HG02623 (cell line): ENCODE results near the gene MEST.
"Not testable (repeated sequence)": the region's sequence is repeated elsewhere in the genome, so short reads cannot be mapped to it uniquely, and the experiment has no call there.

Experiments used
- ATAC-seq: cut with Tn5 transposase; IDR thresholded peaks from one replicate; pipeline ENCODE4 v1.9.1; 2021; ENCODE audit warnings: moderate library complexity; ENCODE audit not compliant: unreplicated experiment

The MEST gene

DNA sequence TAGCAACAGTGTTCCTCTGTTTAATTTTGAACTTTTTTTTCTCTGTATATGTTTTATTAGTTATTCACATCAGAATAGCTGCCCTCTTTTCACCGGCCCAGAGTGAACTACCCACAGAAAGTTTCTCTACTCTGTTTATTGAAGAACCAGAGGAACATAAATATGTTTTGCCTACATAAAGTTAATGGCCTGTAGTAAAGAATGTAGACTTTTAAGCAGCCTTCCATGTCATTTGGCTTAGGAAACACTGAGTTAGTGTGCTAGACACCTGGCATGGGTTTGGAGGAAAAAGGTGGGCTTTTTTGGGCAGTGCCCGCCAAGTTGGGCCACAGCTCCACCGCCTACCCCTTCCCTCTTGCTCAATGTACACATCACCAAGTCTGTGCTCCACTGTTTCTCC, 8.9 kb upstream of the MEST start:
- no peak for ATAC-seq

DNA sequence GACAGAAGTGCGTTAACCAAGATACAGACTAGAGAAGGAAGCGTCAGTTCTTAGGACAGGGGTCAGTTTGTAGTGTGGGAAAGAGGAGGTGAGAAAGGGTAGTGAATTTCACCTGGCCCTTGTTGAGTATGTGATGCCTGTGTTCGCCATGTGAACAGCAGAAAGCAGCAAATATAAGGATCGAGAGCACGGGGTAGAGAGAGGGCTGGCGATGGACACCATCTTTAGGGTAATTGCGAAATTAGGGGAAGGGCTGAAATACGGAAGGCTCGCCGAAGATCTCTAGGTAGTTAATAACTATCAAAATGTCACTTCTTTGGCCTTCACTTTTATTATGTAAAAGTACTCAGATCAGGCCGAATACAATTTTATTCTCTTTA, 6.2 kb upstream of the MEST start:
- ATAC-seq, result no peak

DNA sequence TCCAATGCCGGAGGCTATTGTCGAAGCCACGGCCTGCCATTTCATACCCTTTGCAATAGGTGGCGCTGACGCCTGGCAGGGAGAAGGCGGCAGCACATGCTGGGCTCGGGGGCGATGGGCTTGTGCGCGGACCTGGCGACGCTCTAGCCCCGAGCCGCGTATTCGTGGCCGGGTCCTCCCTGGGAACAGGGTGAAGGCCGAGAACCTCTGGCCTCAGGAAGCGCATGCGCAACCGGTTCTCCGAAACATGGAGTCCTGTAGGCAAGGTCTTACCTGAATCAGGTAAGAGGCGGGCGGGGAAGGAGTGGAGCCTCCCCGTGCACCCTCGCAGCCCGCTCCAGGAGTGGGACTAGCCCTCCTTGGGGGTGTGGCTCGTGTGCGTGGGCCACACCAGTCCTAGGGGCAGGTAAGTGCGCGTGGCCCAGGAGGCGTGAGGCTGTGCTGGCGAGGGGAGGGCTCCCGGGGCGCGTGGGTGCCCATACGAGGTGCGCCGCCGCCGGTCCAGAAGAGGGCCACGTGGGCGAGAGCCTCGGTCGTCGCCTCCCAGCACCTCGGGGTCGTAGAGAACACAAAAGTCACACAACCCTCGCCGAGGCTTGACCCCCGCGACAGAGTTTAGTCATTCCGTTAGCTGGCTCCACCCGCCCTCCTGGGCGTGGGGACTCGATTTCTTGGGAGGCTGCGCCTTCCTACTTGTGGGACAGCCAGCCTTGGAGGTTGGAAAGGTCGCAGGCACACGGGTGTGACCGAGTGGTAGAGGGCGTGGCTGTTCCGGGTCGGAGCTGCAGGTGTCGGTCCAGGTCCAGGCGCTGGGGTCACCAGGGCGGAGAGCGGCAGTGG, 5.6 kb upstream of the MEST start:
- no peak for ATAC-seq

DNA sequence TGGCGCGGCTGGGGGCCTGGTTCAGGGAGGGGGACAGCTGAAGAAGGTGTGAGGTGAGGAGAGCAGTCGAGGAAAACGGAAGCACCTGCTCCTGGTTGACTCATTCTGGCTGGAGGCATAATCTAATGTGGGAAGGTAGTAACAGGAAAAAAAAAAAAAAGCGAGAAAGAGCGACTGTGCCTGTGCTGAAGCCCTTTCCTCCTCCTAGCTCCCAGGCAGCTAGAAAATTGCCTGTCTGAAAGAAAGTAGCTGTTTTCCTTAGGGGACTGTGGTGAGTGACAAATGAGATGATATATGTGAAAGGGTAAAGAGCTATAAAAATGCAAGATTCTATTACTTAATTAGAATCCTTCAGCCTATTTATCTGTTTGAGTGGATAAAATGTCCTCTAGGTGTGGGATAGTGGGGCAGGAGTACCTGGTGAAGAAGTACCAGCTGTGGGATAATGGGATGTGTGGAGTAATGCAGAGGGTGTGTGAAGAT, 4.9 kb upstream of the MEST start:
- no peak for ATAC-seq

DNA sequence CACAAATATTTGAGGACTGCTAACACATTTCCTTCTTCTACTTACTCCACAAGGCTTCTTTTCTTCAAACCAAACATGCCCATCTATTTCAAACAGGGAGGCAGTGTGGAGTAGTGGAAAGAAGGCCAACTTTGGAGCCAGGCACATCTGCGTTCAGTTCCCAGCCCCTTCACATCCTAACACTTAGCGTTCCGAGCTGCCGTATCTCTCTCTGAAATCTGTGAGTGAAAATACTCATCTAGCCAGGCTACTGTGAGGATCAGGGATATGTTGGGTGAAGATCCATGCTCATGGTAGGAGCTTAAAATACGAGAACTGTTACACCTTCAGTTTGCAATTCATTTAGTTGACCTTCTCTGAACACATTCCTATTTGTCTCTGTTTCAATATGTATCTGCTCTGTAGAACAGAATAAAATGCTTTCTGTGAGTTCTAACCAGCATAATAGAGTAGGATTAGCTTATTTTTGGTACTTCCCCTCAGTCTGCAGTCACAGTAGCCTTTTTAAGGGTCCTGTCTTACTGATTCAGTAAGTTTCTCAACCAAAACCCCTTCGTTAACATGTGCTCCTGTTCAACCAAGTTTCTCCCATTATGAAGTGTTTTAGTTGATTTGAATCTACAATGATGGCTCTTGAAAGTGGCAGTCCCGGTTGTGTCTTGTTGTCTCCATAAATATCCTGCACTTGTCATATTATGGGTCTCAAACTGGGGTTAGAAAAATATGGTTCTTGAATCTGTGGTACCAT, 3.3 kb upstream of the MEST start:
- ATAC-seq, result no peak

DNA sequence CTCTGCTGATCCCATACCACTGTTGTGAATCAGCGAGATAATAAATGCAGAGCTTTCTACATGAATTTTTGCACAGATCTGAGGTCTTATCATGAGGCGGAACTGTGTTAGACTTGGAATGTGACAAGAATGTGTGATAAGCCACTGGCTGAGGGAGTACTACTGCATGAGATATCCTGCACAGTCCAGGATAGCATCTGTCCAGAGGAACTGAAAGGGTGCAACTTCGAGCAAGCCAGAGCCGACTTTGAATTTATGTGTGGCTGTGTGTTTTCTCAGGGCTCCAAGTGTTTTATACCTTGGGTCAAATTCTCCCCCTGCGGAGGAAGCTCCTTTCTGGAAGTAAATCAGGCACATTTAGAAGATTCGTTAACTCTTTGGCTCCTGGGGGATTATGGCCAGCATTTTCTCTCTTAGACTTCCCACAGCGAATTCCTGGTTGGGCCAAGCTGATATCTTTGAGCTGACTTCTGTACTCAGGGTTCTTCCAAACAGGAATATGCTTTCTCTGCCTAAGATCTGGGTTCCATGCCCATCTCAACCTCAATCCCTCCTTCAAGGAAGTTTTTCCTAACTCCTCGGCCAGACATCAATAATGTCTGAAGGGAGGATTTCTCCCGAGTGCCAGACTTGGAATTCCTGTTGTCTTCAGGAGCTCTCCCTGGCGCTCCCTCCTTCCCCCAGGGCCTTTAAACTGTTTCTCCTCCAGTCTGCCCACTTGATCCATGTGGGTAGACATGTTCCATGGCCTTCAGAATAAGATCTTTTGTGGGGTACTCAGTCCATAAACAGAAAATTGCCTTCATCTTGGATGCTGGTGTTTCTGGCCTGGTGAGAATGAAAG, 2.5 kb upstream of the MEST start:
- ATAC-seq, result no peak

DNA sequence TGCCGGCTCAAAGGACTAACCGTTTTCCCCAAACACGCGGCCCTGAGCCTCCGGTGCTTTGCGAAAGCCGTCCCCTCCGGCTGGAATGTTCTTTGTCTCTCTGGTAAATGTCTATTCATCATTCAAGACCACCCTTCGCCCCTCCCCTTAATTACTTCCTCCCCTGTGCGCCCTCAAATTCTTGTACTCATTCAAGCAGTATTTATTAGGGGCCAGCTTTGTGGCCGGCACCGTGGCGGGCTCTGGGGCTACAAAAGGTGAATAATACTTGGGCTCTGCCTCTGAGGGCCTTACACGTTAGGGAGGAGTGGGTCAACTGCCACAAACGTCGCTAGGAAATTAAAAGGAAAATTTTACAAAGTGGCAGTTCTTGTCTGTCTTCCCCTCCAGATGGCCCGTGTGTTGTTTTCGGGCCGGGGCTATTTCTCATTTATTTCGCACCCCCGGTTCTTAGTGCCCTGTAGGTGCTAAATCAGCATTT, 1.5 kb upstream of the MEST start:
- no peak for ATAC-seq

DNA sequence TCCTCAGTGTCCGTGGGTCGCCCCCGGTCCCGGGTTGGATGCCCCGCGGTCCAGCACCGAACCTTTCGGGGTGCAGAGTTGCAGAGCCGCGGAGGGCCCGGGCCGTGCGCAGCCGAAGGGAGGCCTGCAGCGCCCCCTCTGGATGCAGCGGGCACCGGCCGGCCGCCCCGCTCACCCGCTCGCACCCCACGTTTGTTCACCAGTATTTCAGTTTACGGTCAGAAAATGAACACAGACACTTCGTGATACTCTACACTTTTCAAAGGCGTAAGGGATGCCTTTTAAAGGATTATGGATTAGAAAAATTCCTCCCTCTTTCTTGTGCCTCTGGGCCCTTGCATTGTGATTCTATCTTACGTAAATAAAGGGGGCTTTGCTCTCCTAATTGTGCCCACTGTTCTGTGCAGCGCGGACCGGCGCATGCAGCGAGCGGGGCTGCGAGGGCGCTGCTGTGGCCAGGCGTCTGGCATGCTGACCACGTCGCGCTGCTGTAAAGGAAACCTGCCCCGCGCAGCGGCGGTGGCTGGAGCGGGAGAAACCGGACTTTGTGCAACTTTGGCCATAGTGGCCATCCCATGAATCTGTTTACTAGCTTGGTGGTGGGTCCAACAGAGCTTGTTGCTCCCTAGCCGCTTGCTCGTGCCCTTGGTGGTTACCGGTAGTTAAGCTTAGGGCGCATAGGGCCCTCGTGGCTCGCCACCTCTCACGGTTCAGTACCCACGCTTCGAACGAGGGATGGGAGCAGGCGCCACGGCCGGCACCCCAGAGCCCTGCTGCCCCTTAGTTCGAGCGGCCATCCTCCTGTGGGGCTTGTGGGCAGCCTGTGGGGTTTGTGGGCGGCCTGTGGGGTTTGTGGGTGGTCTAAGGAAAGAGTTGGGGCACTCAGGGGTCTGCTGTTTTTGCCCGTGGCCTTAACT, 739 bp upstream of the MEST start:
- no peak for ATAC-seq

DNA sequence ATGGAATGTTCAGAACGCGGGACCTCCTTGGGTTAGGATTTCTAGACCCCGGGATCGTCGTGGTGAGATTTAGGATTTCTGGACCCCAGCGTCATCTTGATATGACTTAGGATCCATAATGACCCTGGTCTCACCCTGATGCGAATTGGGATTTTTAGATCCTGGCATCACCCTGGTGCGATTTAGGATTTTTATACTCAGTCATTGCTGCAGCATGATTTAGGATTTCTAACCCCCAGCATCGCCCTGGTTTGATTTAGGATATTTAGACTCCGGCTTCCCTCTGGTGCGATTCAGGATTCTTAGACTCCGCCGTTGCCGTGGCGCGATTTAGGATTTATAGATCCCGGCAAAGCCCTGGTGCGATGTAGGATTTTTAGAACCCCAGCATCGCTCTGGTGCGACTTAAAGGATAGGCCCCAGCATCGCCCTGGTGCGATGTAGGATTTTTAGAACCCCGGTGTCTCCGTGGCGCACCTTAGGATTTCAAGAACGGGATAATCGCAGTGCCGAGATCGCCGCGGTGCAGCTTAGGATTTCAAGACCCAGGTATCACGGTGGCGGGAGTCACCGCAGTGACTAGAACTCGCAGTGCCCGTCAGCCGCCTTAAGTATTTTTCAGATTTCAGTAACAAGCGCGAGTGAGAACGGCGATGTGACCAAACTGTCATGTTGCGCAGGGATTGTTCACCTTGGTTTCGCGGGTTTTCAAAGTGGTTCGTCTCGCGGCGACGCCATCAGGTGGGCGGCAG, 814 bp downstream of the MEST start:
- ATAC-seq, result no peak

DNA sequence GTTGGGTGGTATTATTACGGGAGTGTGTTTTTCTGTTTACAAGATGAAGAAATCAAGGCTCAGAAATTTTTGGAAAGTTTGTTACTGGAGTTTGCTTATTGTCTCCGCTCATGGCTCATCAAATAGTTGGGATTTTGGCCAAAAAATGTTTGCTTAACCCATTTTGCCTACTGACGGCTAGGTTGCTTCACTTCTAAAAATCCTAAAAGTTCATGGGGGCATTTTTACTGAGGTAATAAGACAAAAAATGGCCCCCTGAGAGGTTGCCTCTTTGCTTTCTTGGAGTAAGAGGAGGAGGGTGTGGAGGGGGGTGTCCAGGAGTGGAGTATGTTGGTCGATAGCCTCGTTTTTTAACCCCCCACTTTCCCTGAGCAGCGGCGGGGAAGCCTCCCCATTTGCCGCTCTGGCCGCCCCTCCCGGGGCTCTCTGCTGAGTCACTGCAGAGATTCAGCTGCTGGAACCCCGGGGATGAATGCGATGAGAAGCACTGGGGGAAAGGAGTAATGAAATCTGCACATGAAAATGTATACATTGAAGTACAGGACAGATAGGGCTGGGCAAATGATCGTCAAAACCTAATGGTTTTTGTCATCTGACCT, 1.5 kb downstream of the MEST start:
- no peak for ATAC-seq

DNA sequence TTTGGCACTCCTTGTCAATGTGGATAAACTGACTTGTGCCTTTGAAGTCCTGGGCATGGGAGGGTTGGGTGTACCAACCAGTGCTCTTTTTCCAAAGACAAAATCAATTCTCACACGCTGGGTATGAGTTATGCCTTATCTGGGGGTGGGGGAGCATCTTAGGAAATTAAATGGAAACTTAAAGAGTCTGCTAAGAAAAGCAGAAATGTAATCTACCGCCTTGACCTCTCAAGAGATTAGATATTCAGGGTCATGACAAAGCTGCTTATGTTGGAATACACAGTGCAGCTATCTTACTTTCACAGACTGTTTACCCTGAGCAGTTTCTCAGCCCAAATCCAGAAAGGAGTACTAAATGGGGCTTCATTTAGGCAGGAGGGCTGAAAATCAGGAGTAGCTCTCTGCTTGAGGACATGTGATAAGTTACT, 2.6 kb downstream of the MEST start:
- ATAC-seq, result no peak

DNA sequence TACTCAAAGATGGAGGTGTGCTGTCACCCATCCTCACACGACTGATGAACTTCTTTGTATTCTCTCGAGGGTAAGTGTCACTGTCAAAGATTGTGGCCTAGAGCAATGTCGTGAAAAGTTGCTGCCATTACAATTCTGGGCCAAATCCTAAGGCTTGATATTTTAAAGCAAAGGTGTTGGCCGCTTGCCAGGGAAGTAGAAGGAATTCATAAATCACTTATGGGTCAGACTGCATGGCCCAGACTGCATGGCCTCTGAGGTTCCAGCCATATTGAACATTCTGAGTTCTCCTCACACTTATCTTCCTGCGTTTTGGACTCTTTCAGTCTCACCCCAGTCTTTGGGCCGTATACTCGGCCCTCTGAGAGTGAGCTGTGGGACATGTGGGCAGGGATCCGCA, 8.6 kb downstream of the MEST start:
- no peak for ATAC-seq

DNA sequence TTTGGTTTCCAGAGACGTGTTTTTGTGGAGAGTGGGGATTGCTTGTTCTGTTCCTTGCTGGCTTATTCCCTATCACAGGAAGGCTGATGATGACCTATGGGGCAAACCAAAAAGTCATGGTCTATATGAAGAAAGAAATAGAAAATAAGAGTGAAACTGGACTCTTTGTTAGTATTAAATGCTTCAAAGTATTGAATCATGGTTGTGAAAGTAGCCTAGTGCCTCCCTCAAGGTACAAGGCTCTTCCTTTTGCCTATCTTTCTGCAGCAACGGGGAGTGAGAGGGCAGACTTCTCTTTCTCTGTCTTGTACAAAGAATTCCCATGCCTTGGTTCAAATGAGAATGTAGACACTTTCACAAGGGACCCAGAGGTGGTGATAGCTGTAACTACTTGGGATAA, 9.0 kb downstream of the MEST start:
- ATAC-seq, result no peak

DNA sequence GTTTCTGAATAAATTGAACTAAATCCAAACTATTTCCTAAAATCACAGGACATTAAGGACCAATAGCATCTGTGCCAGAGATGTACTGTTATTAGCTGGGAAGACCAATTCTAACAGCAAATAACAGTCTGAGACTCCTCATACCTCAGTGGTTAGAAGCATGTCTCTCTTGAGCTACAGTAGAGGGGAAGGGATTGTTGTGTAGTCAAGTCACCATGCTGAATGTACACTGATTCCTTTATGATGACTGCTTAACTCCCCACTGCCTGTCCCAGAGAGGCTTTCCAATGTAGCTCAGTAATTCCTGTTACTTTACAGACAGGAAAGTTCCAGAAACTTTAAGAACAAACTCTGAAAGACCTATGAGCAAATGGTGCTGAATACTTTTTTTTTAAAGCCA, 13.9 kb downstream of the MEST start:
- no peak for ATAC-seq

DNA sequence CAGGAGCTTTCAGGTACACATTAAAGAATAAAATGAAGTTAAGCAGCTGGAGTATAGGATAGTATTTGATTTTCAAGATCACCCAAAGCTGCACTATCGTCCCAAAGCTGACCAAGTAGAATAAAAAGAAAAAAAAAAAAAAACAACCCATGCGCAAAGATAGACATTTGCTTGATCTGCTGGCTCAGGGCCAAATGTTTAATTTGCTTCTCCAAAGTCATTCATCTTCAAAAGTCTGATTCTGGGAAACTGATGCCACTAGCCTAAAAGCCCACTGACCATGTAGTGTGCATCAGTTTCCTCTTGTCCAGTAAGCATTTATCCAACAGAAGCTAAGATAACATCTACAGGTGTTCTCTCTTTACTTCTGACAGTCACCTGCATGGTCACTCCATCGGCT, 14.5 kb downstream of the MEST start:
- no peak for ATAC-seq

DNA sequence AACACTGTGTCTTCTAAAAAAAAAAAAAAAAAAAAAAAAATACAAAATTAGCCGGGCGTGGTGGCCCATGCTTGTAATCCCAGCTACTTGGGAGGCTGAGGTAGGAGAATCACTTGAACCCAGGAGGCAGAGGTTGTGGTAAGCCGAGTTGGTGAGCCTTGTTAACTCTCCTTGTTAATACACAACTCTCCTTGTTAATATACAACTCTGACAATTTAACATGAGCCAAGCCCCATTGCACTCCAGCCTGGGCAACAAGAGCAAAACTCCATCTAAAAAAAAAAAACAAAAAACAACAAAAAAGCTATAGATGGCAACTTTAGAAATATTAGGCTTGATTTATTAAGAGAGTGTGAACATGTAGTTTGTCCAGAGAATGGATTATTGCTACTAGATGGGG, 20.2 kb downstream of the MEST start:
- ATAC-seq, result not testable (repeated sequence)

DNA sequence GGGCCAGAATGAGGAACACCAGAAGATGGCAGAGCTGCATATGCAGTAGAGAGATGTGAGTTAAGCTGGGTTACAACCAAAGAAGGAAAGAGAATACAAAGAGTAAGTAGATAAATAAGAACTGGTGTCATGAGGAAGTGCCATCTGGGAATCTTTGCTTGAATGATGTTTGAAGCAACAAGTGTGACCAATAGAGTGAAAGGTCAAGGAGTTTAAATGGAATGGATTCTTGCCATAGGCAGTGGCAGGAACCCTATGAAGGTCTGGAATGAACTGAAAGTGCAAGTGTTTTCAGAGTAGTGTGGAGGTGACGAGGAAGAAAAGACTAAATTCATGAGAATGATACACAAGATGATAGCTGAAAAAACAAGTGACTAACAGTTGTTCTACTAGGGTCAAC, 21.6 kb downstream of the MEST start:
- ATAC-seq, result no peak

DNA sequence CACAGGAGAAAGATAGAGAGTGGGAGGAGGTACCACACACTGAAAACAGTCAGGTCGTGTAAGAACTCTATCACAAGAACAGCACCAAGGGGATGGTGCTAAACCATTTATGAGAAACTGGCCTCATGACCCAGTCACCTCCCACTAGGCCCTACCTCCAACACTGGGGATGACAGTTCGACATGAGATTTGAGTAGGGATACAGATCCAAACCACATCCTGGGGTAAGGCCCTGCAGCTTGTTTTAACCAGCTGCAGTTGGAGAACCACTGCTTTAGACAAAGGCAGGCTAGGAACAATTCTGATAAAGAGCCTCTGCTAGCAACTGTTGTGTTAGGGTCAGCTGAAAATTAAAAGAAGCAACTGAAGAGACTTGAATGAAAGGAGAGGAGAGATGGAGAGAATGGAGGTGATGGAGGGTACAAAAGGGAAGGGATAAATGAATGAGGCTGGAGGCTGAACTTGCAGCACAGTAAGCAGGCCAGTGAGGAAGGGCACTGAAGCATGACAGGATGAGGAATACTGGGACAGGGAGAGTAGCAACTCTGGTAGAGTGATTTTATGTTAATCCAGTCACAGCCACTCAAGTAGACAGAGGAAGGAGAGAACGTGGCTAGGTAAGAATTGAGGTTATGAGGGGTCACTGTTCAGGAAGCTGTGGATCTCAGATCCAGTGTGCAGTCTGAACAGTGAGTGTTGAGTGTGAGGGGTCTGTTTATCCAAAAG, 23.6 kb downstream of the MEST start:
- no peak for ATAC-seq
